Right ventricle myocardium inferior (tissue), 1 donor: ENCODE data around the gene BCAR3. TPM values are rescaled to one million over a fixed set of nuclear protein-coding genes. Genes with fewer than 3 reads are reported as not detected.
A peak's percentile ranks its signal among the peaks of the same experiment; 100 is the strongest.
"Not testable (repeated sequence)": the region's sequence is repeated elsewhere in the genome, so short reads cannot be mapped to it uniquely, and the experiment has no call there.

Source experiments
- ATAC-seq: fragments of 200-7000 bp; cut with Tn5 transposase; one replicate; pipeline ENCODE4 v1.9.1; 2020; ENCODE audit warnings: mild to moderate bottlenecking, moderate library complexity
- DNase-seq: peaks from one replicate; pipeline ENCODE4 v3.0.0; 2021; ENCODE audit errors: missing footprints
- intact Hi-C: fragments of 100-400 bp; cut with DNase I; formaldehyde crosslinking; loops from one replicate; pipeline ENCODE4 v1.11.0; 2022
- total RNA-seq: library from RNA; stranded (reverse); fragmentation: NEBNext Ultra II Directional; extraction: Animal tissue kit (Norgen Biotek cat#: 25700); gene quantifications from one replicate; pipeline ENCODE4 v1.2.1, GENCODE V29; 2021
- donor health status: DM: no; HTN: yes; CAD: no; lungs with severe emphysema.

The BCAR3 gene
- total RNA-seq, 1 donor from 2014 or later: 17.8 TPM

DNA sequence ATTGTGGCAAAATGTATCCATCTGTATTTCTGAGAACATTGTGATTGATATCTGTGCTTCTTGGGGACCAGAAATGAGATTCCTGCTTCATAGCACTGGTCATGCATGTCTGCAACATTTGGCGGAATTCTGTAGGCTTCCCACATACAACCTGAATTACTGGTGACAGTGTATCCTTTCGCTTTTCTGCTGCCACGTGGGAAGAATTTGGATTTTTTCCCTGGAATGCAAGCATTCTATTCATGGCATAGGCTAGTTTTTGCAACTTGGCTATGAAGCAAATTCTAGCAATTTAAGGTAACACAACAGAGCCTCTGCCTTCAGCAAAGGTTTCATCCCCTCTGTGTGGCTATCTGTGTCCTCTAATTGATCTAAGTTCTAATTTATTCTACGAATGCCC, 85.9 kb downstream of the BCAR3 start:
- intact Hi-C loops: no loop called here
- ATAC-seq (no peak), DNase-seq (no peak)

DNA sequence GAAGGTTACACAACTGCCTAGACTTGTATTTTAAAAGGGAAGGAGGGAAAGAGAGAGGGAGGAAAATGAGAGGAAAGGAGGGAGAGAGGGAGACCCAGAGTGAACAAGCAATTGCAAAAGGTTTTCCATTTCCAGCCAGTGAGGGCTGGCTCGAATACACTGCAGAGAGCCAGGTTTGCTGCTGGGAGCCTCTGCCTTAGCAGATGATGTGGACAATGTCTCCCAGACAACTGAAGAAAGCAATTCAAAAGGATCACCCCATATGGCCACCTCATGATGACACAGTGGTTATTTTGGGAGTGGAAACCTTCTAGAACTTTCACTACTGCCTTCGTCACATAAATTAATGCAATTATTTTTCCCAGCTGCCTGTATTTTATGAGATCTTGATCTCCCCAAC, 86.4 kb downstream of the BCAR3 start:
- ATAC-seq (no peak), DNase-seq (no peak)
- intact Hi-C loops: no loop called here

DNA sequence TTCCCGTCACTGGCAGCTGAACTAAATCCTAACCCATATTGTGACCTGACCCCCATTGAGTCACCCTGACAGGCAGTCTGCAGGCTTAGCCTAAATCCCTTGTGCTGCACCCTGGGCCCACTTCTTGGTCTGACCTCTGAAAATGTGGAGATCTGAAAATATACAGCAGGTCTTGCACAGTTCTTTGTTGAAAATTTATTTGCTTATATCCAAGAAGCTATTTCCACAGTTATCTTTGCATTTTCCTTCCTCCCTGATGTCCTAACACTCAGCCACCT, 87.1 kb downstream of the BCAR3 start:
- DNase-seq: no peak
- intact Hi-C loops: no loop called here
- ATAC-seq: no peak

DNA sequence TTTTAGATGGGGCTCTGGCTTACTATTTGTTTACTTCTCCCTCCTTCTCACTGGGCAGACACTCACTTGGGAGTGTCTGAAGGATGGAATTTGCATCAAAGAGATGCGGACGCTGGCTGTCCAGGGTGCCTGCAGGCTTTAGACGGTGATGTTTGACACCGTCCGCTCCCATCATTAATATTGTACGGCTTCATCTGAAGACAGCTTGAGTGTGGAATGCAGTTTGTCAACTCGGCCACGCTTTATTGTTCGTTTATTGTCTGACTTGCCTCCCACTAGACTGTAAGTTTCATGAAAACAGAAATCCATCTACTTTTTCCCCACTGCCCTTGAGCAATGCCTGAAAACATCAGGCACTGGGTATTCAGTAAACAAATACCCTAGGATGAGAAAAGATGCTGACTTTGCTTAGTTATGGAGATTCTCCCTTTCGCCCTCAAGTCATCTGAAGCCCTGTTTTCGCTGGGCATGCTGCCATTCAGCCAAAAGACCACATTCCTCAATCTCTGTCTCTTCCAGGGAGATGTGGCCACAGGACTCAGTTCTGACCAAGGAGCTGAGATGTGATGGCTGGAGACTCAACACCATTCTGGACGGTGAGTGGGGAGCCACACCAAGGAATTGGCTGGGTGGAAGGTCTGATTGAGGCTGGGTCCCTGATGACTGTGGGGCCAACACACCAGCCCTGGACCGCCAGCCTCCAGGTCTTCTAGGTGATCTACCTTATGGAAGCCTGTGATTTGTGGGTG, 87.6 kb downstream of the BCAR3 start:
- no peak for DNase-seq
- no peak for ATAC-seq
- intact Hi-C loops: no loop called here

DNA sequence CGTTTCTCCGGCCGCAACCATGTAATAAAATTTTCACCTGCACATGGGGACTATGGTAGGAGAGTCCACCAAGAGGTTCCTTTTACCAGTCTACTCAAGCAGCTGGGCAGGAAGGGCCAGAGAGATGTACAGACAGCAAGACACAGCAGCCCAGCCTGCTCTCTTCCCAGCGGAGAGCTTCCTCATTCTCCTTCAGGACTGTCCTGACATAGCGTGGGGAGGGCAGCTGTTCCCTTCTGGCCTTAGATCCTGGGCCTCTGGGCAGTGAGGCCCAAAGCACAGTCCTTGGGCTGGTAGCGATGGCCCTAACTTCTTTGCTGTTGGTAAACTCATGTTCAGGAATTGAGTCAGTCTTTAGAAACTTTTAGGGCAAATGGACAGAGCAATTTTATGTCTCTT, 89.1 kb downstream of the BCAR3 start:
- no peak for DNase-seq
- peak; percentile 47 for ATAC-seq
- intact Hi-C loops: no loop called here

DNA sequence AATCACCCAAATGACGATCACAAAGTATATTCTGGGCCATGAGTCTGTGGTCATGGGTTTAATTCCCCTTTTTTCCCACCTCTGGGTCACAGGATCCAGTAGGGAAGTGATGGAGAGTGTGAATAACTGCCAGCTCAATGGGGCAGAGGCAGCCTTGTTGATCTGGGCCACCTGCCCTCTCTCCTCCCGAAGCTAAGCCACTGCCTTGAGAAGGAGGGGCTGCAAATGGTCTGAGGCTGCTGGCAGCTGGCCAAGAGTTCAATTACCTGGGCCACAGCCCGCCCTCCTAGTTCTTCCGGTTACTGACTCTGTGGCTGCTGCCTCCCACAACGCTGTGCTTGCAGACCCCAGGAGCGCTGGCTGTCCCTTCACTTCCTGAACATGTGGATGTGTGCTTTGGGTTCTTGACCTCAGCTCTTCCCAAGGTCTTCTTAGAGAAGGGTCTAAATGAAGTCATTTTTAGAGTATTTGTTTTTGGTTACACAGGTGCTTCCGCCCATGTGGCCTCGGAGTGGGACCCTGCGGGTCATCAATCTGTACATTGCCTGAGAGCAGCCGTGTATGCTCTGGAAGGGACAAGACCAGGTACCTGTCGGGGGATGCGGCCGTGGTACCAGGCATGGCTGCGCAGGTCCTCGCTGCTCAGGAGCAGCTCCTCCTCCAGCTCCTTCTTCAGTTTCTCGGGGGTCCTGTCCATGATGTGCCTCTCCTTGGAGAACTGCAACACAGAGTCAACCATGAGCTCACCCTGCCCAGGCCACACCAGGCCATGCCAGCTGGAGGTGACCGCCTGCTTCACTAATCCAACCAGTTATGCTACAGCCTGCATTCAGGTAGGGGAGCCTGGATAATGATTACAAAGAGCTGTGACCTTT, 89.7 kb downstream of the BCAR3 start:
- no peak for DNase-seq
- intact Hi-C loops: no loop called here
- no peak for ATAC-seq

DNA sequence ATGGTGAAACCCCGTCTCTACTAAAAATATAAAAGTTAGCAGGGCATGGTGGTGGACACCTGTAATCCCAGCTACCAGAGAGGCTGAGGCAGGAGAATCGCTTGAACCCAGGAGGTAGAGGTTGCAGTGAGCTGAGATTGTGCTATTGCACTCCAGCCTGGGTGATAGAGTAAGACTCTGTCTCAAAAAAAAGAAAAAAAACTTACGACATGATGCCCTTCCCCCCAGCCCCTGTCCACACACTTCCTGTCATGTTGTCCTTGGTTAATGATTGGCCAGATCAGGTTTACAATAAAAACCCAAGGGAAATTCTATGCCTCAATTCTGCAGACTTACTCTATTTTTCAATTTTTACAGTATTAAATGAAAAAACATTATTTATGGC, 90.4 kb downstream of the BCAR3 start:
- DNase-seq, ATAC-seq, intact Hi-C loops: not testable (repeated sequence)

DNA sequence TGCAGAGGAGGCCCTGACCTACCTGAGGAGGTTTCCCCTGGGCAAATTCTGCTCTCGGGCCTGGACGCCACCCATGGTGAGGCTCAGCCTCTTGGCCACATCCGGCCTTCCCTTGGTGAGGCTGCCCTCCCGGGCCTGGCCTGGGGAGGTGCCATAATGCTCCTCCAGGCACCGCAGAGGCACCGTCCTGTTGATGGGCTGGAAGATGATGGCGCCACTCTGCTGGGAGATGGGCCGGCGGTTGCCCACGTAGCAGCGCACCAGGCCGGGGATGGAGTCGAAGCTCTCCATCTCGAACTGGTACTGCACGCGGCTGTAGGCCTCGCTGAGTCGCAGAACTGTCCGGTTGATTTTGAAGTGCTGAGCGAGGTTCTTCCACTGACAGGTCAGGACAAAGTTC, 92.7 kb downstream of the BCAR3 start:
- ATAC-seq (no peak), DNase-seq (no peak)
- intact Hi-C loops: no loop called here

DNA sequence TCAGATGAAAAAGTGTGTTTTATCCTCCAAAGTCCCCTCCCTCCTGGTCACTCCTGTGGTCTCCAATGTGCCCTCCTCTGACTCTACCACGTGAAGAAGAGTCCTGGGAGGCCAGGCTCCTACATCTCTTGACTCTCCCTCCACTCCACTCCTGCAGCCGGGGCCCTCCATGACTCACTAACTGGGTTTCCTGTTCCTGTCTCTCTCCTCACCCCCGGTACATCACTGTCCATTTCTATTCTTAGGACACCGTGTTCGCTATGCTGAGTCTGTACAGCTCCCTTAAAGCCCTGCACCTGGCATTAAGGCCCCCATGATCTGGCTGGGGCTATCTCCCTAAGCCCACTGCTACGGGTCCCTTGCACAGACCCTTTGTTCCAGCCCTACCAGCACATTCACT, 93.4 kb downstream of the BCAR3 start:
- intact Hi-C loops: no loop called here
- no peak for ATAC-seq

DNA sequence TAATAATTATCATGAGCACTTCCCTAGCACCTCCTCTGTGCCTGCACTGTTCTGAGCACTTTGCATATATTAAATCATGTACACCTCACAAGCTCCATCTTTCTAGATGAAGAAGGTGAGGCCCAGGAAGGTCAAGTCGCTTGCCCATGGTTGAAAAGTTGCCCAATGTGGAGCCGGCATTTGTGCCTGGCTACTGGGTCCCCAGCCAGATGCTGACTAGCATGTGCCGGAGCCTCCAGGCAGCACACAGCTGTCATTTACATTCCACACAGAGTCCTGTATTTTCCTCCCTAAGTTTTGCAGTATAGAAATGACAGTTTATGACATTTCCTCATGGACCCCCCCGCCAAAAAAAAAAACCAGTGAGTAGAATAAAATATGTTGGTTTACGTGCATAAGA, 94.3 kb downstream of the BCAR3 start:
- DNase-seq (no peak), ATAC-seq (no peak)
- intact Hi-C loops: no loop called here

More for the DNA sequence above, 93.4 kb downstream of the BCAR3 start:
- no peak for DNase-seq

DNA sequence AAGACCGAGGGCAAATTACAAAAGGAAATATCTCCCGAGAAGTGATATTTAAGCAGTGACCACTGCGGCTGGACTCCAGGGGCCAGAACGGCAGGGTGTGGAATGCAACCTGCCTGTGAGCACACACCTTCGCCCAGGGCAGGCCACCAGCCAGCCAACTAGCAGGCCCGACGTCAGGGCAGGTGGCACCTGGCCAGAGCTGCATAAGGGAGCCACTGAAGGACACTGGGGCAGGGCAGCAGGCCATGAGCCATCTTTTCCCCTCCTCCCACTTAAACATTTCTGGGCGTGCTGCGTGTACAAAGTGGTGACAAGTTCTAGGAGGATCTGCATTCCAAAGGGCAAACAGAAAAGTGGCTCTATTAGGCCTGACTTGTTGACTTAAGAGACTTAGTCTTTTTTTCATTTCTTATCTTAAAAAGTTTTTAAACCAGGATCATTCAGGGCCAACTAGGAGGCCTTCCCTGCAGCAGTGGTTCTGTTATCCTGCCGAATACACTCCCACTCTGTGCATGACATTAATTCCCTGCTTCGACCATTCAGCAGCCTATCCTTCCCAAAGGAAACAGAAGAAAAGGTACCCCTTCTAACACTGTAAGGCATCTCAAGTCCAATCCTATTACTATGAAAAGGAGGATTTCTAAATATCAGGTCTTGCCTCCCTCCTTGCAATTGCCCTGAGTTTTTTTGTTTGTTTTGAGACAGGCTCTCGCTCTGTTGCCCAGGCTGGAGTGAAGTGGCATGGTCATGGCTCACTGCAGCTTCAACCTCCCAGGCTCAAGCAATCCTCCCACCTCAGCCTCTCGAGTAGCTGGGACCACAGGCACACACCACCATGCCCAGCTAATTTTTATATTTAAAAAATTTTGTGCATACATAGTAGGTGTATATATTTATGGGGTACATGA, 96.3 kb downstream of the BCAR3 start:
- peak; percentile 92 for DNase-seq
- intact Hi-C loops: no loop called here
- peak; percentile 89 for ATAC-seq

DNA sequence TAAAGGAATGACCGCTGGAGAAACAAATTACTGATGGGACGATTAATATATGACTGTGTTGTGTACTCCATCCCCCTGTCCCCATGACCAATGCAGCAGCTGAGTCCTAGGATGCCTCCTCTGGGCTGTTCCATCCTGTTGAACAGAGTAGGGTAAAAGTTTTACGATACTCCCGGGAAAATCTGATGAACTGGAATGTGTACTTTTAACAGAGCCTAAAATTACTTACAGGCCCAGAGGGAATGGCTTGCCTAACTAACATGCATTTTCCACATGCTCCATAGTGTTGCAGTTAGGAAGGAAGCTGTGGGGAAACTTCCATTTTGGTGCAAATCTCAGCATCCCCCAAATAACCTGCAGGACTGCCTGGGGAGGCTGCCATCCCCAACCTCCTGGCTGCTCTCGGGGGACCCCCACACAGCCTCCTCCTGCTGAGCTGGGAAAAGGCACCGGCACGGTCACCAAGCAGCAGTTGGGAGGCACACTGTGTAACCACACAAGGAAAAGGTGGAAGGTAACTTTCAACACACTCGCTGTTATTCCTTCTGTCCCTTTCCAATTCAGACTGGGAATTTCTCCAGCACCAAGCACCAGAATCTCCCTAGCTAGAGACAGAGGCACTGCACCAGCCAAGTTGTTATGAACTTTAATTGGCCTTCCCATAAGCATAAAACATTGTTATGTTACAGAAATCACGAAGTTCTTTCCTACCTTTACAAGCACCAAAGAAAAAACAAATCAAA, 97.2 kb downstream of the BCAR3 start:
- ATAC-seq: peak; percentile 59
- no peak for DNase-seq
- intact Hi-C loops: no loop called here

DNA sequence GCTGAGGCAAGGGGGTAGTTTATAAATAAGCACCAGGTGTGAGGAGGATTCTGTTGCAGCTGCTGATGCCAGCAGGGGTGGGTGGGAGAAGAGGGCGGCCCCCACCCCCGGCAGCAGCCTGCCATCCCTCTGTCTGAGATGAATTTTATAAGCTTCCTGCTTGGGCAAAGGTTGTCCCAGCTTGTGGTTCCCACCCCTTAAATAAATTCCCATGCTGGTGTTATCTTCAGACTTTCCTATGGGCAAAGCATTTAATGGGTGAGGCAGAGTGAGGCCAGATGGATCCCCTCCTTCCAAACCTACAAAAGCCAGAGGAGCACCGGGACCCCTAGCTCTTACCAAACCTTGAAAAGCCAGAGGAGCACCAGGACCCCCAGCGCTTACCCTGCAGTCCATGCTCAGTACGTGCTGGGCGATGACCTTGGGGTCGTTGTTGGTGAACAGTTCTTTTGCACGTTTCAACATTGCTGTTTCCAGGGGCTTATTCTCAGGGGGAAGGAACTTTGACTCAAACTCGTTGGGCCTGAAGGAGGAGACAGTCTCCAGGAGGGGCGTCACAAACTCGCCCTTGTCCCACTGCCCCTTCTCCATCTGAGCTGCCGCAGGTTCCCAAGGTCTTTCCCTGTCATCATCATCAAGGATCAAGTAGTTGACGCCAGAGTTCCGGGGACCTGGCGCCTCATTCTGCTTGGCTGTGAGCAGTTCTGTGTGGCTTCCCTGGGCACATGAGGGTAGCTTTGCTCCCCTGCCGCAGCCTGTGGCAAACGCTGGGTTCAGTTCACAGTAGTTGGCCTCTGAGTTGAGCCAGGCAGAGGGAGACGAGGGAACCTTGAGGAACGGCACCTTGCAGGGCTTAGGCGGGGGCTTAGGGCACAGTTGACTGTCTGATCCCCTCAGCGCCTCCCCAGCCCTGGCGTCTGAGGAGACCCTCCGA, 99.5 kb downstream of the BCAR3 start:
- no peak for DNase-seq
- ATAC-seq: no peak
- intact Hi-C loops: no loop called here

DNA sequence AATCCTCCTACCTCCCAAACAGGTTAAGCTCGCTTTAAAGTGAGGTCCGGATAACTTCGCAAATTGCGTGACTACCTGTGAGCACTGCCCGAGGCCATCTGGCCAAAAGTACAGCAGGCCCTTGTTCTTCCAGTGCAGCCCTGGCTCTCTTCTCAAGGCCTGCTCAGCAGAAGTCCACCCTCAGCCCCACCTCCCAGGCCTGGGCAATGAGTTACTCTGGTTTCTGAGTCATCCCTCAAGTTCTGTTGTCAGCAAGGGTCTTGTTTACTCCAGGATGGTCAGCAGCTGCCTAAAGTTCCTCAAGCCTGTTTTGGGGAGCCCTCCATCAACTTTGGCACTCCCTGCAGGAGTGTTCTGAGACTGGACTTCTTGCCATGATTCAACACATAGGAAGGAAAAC, 101.7 kb downstream of the BCAR3 start:
- intact Hi-C loops: no loop called here
- ATAC-seq: peak; percentile 73
- DNase-seq: no peak

DNA sequence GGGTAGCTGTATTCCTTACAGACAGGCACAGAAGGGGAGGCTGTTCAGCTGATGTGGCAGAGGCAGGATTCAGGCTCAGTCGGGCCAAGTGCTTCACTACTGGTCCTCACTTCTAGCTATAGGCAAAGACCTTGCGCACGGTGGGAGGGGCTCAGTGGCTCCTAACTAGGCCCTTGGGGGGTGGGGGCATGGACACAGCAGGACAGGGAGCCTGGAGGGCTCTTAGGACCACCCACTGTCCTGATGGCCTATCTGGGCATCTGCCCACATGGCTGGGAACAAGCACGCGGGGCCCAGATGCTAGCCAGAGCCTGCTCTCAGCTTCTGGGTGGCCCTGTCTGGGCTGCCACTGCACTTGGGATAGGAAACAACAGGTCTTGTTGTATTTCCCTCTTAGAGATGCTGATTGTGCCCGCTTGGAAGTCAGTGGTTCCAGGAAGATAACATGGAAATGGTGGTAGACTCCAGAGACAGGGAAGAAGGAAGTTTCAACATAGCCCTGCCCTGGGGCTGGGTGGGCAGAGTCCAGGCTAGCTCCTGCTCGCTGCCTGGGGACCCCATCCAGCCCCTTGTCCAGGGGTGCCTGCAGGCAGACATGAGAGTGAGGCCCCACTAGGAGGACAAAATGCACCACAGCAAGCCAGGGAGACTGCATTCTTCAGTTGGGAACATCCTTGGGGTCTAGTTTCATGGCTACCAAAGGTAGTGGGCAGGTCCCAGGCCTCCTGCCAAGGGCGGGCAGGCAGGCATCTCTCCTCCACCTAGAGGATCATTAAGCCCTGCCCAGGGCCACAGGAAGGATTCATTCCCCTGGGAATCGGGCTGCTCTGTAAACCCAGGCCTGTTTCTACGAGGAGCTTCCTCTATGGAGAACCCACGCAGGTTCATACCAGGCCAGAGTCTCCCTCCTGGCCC, 102.5 kb downstream of the BCAR3 start:
- intact Hi-C loops: no loop called here
- ATAC-seq (no peak), DNase-seq (no peak)

DNA sequence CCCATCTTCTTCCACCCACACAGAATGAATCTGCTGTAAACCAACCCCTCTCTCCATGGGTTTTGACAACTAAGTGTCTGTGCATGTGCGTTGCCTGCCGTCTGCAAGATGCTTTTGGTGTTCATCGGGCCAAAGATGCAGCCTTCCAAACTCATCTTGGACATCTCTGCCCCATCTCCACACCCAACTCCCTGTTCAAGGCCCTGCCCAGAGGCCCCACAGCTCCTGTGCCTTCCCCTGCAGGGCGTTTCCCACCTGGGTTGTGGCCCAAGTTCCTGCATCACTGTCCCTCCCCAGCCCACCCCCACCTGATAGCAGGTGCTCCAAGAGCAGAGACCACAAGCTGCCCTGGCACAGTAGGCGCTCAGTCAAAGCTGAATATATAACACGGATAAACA, 103.2 kb downstream of the BCAR3 start:
- intact Hi-C loops: no loop called here
- DNase-seq (no peak), ATAC-seq (no peak)
